GM10847 (cell line): ENCODE measurements around the gene HS3ST1.

Source experiments
- POLR2A ChIP-seq: IDR thresholded peaks from 2 replicates; pipeline ENCODE4 v1.6.1; 2011; ENCODE audit not compliant: insufficient read length; ENCODE audit errors: extremely low read depth

Gene HS3ST1

DNA sequence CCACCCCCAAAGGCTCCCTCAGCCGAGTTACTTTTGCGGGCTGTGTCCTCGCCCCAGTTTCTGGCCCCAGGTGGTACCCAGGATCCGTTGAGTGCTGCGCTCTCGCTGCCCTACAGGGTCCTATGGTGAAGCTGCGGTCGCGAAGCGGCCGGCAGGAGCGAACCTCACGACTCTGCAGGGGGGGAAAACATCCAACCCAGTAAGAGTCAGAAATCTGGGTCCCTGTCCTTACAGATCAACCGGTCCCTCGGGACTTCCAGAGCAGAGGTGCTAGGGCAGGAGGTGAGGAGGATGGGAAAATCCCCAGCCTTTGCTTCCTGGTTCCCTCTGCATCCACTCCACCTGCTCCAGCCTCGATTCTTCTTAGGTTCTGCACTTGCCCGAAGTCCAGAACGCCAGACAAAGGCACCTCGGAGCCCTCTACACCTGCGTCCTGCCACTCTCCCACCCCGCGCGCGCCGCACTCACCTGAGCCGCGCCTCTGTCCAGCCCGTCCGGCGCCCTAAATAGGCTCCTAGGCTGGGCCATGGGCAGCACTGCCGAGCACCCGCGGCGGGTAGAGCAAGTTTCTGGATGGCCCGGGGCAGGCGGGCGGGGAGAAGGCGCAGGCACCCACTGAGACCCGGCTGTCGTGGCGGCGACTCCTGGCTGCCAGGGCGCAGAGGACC is at the start of gene HS3ST1:
Gene HS3ST1, minus strand, starts transcription at position 664 of the 668 bp plus-strand sequence. CDS start 28,889 bp downstream, outside the sequence.
- no peak for TF ChIP-seq POLR2A

GRCh38 chr4:11475871-11476270 is 47.2 kb upstream of the HS3ST1 start:
- TF ChIP-seq POLR2A = no peak

- TF ChIP-seq POLR2A = no peak
Observed at GRCh38 chr4:11474146-11474545, 45.5 kb upstream of the HS3ST1 start.

- no peak for TF ChIP-seq POLR2A
Observed at GRCh38 chr4:11472535-11472934, 43.8 kb upstream of the HS3ST1 start.

DNA sequence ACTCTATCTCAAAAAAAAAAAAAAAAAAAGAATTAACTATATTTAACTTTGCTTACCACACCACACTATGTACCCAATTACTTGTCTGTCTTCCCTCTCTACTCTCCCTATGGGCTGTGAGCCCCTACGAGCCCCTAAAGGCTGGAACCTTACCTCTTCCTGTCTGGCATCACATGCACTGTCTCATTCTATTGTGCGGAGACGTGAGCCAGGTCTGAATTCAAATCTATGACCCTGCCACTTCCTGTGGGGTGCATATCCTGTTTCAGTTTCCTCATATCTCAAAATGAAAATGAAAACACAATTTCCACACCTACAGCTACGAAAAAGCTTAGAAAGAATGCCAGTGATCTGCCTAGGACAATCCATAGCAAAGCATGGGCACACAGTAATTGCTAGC is 42.9 kb upstream of the HS3ST1 start:
- TF ChIP-seq POLR2A = no peak

DNA sequence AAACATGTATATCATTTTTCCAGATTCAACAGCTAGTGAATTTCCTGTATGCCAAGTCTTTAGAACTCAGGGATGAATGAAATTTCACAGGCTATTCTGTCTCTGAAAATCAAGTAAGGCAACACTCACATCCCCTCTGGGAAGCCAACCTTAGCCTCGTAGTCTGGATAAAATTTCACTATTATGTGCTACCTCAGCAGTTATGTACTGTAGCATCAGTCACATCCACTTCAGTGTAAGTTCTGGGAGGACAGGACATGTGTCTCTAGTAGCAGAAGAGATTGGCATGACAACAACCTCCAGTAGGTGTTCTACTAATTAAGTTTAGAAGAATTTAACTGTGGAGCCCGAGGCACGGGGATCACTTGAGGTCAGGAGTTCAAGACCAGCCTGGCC is 42.4 kb upstream of the HS3ST1 start:
- no peak for TF ChIP-seq POLR2A

GRCh38 chr4:11470438-11471045 is 41.8 kb upstream of the HS3ST1 start:
- TF ChIP-seq POLR2A = no peak

DNA sequence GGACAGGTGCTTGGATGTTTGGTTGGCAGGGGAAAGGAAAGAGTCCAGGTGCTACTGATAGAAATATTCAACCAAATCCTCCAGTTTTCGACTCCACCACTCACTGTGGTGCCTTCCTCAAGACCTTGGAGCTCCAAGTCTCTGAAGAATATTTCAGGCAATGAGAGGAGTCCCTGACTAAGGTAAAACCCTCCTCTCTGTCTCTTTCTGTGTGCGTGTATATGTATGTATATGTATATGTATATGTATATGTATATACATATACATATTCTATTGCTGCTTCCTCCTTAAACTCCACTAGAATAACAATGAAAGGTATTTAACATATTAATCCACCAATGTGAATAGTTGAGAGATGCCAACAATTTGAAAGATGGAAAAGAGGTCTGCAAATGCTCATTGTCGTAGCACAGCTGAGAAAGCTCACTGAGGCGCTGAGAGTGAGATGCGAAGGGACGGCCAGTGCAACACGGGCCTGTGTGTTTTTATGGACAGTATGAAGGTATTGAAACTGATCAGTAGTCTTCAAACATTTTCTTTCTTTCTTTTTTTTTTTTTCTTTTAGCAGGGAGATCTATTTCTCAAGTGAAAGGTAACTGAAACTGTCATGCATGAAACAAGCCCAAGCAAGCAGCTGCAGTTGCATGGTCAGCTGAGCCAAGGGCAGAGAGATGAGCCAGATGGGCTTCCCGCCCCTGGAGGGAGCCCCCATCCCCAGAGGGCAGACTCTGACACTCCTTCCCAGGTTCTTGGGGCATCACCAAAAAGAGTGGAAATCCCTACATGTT is 41.1 kb upstream of the HS3ST1 start:
- no peak for TF ChIP-seq POLR2A

DNA sequence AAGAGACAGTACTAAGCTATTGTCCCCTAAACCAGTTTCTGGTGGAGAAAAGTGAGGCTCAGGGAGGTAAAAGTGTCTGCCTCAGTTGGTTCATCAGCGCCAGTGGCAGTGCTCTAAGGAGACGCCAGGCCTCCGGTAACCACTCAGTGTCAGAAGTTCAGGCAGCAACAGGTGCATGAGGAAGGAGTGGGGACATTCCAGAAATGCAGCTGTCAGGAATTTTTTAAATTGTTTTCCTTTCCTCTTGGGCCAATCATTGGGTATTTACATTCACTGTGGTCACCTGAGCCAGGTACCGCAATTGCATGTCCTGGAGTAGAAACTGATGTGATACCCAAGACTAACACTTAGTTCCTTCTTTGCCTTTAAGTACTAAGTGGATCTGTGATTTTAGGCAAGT is 40.2 kb upstream of the HS3ST1 start:
- TF ChIP-seq POLR2A = no peak

DNA sequence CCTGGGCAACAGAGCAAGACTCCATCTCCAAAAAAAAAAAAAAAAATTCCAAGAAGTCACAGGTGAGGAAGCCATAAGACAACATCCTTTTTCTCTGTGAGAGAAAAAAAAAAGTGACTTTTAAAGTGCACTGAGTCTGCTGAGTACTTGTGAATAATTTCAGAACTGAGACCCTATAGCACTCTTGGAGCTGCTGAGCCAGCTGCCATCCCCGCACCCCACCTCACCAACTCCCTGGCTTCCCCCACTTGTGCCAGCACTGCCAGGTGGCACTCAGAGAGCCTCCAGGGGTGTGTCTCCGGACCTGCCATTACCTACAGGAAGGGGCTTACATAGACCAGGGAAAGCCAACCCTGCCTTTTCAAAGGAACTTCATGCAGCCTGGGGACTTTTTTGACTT is 39.2 kb upstream of the HS3ST1 start:
- TF ChIP-seq POLR2A = no peak

DNA sequence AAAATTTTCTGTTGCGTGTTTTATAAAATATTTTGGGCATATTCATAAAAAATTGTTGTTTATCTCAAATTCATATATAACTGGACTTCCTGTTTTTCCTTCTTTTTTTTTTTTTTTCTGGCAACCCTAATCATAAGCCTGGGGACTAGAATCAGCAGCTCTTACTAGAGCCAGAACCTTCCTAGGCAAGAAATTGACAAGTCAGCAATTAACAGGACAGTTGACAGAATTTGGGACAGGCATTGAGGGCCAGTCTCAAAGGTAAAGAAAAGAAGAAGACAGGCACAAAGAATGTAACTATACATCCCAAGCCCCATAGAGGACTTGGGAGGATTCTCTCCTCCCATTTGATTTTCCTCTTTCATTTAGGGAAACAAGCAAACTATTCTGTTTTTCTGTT is 35.0 kb upstream of the HS3ST1 start:
- TF ChIP-seq POLR2A = no peak

- no peak for TF ChIP-seq POLR2A
Observed at GRCh38 chr4:11456401-11456800, 27.7 kb upstream of the HS3ST1 start.

DNA sequence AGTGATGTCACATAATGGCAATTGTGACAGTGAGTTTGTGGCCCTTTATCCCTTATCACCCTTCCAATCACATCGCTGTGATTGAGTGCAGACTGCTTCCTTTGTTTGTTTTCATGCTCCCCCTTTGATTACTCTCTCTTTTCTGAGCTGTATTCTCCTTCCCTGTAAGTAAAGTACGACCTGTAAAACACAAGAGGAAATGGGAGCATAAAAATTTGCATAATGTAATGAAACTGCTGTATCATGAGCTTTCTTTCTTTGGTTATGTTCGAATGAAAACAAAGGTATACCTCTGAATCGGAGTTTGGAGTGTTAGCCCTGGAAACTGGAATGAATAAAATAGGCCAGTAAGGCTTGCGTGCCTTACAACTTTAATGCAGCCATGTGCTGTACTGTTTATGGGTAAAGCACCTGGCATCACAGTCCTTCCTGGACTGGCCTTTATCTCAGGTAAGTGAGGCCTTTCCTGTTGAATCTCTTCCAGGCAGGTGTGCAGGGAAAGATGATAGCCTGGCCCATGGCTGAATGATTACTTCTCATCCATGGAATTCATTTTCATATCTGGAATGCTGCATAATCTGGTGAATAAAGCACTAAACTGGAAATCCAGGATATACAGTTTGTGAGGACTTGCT is 26.6 kb upstream of the HS3ST1 start:
- no peak for TF ChIP-seq POLR2A

DNA sequence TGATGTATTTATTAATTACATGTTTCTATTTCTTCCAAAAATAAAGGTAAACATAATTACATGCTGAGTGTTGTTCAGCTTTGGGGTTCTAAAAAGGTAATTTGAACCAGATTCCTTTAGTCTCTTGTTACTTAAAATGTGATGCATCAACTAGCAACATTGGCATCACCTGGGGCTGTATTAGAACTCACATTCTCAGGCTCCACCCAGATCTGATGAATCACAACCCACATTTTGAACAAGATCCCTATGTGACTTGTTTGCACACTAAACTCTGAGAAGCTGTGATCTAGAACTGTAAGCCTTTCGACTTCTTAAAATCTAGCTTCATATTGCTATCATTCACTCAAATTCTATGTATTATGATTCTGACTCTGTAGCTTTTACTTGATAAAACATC is 23.0 kb upstream of the HS3ST1 start:
- TF ChIP-seq POLR2A = no peak

- no peak for TF ChIP-seq POLR2A
Observed at GRCh38 chr4:11446155-11446811, 17.6 kb upstream of the HS3ST1 start.
